ENCODE measurements around the gene SPRR2D.
"Not testable (repeated sequence)": the region's sequence is repeated elsewhere in the genome, so short reads cannot be mapped to it uniquely, and the experiment has no call there.

SPRR2D gene

DNA sequence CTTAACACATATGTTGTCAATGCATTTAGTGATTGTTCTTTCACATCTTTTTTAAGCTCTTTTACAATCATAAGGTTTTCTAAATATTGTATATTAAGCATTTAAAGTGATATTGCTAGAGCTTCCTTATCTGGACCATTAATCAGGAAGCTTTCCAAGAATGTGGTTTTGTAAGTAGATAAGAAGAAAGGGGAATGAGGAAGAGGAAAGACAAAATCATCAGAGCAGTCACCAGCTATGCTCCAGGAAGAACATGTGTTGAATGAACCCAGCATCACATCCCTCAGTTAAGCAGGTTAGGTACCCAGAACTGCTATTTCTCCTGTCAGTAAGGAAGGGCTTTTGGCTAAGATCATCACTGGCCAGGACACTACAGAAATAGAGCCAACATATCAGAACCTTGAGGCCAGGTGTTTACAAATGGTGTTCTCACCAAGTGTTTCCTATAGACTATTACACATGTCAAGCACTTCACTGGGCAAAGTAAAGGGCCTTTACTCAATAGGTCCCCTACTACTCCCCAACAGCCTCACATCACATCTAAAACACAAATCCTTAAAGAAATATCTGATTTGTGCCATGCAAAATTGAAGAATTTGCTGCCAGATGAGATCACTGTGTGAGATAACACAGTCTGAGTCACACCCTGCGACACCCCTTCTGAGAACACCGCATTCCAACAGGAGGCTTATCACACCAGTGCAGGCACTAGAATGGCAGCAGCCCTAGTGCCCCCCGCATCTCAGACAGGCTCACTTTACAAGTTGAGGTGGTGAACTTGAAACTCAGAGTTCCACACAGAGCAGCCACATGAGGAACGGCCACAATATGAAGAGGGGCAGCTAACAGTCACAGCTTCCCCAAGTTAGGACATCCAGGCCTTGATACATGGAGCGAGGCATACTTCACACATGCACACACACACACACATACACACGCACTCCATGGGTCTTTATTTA lies 18.2 kb upstream of the SPRR2D start:
- TF ChIP-seq, protein P1, sequence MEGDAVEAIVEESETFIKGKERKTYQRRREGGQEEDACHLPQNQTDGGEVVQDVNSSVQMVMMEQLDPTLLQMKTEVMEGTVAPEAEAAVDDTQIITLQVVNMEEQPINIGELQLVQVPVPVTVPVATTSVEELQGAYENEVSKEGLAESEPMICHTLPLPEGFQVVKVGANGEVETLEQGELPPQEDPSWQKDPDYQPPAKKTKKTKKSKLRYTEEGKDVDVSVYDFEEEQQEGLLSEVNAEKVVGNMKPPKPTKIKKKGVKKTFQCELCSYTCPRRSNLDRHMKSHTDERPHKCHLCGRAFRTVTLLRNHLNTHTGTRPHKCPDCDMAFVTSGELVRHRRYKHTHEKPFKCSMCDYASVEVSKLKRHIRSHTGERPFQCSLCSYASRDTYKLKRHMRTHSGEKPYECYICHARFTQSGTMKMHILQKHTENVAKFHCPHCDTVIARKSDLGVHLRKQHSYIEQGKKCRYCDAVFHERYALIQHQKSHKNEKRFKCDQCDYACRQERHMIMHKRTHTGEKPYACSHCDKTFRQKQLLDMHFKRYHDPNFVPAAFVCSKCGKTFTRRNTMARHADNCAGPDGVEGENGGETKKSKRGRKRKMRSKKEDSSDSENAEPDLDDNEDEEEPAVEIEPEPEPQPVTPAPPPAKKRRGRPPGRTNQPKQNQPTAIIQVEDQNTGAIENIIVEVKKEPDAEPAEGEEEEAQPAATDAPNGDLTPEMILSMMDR (conservative IDR thresholded peaks at IDR 0.05; ENCODE audit: low read length) = no peak
- DNase-seq (ENCODE audit: low read depth) = no peak
- H3K4me3 ChIP-seq (ENCODE audit: low read length) = no peak overlapping the region

DNA sequence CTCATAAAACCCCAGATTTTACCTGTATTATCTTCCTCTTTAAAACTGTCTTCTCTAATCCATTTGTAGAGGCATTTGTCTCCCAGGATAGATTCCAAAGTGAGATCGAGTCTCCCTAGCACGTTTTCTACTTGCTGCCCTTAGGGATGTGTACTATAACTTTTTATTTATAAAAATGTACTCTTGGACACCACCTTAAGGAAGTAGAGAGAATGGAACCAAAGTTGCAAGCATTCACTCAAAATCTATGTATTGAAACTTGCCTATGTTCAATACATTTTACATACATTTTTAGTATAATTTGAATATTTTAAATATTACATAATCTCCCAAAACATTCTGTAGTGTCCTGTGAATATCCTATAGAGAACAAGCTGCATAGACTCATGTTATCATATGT lies 17.2 kb upstream of the SPRR2D start:
- H3K4me3 ChIP-seq (ENCODE audit: low read length) = no peak overlapping the region
- DNase-seq (ENCODE audit: low read depth) = no peak
- TF ChIP-seq, protein P1 (conservative IDR thresholded peaks at IDR 0.05; ENCODE audit: low read length) = no peak

DNA sequence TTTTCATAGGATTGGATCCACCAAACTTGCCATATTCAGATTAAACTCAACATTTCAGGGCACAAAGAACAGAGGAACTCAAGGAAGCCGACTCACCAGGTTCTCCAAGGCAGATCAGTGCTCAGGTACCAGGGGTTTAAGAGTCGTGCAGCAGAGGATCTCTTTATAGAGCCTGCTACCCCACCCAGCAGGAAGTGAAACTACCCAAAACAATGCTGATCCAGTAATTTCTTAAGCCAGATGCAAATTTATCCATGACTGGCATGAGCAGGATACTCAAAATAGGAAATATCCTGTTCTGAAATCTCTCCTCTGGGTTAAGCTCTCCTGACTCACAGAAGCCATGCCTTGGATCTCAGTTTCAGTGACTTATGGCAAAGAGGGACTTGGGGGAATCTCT lies 16.5 kb upstream of the SPRR2D start, which contains the start of gene SPRR2A:
SPRR2A (minus strand) TSS at position 138 of the 400 bp plus-strand sequence. CDS start 777 bp downstream, outside the sequence.
- H3K4me3 ChIP-seq (ENCODE audit: low read length) = no peak within 1 kb of the TSS
- DNase-seq (ENCODE audit: low read depth) = no peak
- TF ChIP-seq, protein P1 (conservative IDR thresholded peaks at IDR 0.05; ENCODE audit: low read length) = no peak

DNA sequence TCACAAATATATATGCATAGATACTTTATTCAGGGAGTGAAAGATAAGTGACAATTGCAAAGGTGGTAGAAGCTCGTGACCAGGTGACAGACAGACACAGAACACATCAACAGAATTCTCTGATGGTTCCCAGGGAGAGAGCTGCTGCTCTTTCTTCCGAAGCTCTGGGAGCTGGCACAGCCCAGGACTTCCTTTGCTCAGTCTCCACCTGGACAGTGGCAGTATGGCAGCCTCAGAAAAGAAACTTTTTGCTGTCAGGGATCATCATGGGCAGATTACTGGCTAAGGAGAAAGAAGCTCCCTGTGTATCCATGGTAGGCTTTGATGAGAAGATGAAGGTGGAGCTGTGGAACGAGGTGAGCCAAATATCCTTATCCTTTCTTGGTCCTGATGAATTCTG lies 15.2 kb upstream of the SPRR2D start:
- not testable (repeated sequence) for H3K4me3 ChIP-seq (ENCODE audit: low read length); DNase-seq (ENCODE audit: low read depth)

DNA sequence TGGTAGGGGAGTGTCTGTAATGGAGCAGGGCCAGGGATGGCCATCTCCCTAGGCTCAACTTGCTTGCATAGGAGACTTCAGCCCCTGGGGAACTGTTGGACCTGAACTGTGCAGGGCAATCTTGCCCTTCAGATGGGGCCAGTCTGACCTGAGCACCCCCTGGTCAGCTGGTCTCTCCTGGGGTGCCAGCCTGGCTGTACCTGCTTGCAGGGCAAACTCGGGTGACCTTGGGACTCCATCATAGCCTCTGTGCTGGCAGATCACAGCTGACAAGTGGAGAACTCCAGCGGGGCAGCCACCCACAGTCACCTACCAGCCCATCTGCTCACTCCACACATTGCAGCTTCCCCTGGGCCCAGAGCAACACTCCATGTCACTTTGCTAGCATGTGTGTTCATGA lies 8.3 kb upstream of the SPRR2D start:
- TF ChIP-seq, protein P1 (conservative IDR thresholded peaks at IDR 0.05; ENCODE audit: low read length) = no peak
- no peak overlapping the region for H3K4me3 ChIP-seq (ENCODE audit: low read length)
- DNase-seq (ENCODE audit: low read depth) = no peak

DNA sequence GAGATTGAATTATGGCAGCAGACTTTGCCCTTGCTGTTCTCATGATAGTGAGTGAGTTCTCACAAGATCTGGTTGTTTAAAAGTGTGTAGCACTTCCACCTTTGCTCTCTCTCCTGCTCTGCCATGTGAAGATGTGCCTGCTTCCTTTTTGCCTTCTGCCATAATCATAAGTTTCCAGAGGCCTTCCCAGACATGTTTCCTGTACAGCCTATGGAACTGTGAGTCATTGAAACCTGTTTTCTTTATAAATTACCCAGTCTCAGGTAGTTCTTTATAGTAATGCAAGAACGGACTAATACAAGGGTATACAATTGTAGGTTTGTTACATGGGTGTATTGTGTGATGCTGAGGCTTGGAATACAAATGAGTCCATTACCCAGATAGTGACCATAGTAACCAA lies 5.7 kb downstream of the SPRR2D start:
- TF ChIP-seq, protein P1 (conservative IDR thresholded peaks at IDR 0.05; ENCODE audit: low read length) = no peak
- H3K4me3 ChIP-seq (ENCODE audit: low read length) = no peak overlapping the region
- DNase-seq (ENCODE audit: low read depth) = no peak

DNA sequence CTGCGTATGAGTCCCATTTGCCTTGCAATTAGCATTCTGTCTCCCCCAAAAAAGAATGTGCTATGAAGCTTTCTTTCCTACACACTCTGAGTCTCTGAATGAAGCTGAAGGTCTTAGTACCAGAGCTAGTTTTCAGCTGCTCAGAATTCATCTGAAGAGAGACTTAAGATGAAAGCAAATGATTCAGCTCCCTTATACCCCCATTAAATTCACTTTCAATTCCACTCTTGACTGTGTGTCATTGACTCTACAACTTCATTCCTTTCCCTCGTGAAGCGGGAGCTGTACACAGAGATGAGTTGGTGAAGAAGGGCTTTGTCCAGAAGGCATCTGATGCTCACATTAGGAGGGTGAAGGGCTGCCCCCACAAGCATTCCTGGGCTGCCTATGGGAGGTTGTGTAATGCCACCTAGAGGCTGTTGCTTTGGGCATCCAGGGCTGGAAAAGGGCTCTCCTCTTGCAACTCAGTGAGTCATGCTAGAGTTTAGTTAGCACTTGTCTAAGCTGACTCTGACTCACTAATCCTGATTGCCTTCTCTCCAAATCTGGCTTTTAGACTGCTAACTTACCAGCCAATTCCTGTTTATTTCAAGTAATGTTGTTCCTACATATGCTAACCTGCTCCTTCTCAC lies 8.1 kb downstream of the SPRR2D start:
- H3K4me3 ChIP-seq (ENCODE audit: low read length) = no peak overlapping the region

More for the DNA sequence above, 8.1 kb downstream of the SPRR2D start:
- TF ChIP-seq, protein P1 (conservative IDR thresholded peaks at IDR 0.05; ENCODE audit: low read length) = 0 out of 2 replicates have a peak, but pooled peaks have one; percentile 18
- peak; percentile 63 for DNase-seq (ENCODE audit: low read depth)

All from AG10803 (cell line).